ENCODE results near the gene CCDC6.
"Not testable (repeated sequence)": the region's sequence is repeated elsewhere in the genome, so short reads cannot be mapped to it uniquely, and the experiment has no call there.

The CCDC6 gene

DNA sequence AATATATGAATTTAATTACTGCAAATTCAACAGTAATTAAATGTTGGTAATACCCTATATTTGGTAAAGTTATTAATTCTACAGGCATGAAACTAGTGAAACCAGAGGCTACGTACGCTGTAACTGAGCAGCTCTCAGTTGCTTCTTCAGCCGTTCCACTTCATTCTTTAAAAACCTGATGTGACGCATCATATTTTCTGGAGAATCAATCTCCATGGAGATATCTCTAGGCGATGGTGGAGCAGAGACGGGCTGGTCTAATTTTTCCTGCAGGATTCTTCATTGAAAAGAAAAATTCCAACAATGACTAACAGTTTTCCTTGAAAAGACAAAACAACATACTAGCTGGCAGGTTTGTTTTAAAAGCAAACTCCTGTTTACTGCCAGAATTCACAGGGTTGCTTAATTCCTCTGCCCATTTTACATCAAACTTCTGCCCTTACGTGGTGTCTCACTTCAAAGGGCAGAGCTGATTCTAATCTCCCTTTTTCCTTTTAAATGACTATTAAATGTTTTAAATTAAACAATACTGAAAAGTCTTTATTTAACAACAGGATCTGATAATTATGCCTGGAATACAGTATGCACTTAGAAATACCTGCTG, 93.7 kb downstream of the CCDC6 start:
- no peak for DNase-seq (ENCODE audit: low read depth in 2 of 2, low spot score in 1 of 2)

GRCh38 chr10:59809644-59809974, 96.7 kb downstream of the CCDC6 start:
- no peak for DNase-seq (ENCODE audit: low read depth in 2 of 2, low spot score in 1 of 2)

DNA sequence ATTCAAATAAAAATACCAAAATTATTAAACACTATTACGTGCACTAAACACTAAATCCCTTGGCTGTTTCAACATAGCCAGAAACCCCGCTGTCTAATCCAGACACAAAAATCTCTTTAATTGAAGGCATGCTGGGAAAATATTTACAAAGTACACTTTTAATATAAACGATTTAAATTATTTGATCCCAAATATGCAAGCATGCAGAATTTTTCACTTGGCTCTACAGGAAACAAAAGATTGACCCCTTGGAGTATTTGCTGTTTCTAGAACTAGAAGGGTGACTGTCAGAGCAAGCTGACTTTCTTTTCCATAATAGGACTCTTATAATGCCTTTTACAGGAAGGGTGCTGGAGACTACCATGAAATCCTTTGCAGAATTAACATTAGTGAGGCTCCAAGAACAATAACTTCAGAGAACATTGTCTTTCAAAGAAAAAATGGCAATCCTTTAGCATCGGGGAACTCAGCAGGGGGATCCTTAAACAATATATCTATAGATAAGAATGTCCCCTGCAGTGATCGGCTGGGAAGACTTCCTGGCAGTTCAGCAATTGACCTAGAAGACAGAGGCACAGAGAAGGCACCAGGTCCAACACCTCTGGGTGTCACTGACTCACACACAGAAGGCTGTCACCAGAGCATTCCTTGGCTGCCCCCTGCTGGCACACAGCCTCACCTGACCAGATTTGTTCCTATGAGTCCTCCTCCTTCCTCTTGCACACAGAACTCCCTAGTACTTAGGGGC, 97.3 kb downstream of the CCDC6 start:
- DNase-seq (ENCODE audit: low read depth in 2 of 2, low spot score in 1 of 2), result peak; percentile 3 to 28

DNA sequence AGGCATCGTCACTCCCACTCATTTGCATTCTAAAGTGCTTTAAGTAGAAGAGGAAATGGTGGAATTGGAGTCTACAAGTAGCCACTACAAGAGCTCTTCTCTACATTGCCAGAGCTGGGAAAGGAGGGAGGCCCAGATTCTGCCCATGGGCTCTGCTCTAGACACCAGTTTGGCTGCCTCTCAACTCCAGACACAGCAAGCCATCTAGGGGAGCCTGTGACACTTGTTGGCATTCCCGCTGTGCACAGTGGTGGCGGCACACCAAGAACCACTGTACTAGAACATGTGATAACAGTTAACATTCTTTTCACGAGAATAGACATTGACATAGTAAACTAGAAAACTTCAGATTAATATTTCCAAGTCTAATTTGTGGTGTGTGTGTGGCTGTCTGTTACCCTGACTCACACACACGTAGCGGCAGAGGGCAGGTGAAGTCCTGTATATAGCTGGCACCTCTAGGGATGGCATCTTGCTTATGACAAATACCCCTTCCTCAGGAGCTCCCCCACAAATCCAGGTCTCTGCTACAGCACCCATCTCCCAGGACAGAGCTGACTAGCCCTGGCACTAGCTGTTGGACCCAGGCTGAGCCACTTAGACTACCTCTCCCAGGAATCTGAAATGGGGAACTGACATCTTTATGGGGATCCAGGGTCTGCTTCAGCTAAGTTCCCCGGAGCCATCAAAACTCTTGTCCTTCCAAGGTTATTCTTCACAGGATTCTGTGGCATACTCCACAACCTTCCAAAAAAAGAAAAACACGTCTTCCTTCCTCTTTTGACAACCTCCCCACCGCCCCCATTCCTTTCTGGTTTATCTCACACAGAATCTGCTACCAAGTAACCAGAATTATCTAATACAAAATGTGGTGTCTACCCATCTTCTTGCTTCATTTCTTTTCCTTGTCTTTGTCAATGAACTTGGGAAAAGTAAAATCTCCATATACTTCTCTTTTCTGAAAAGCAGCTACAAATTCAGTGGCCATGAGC, 98.4 kb downstream of the CCDC6 start:
- no peak for DNase-seq (ENCODE audit: low read depth in 2 of 2, low spot score in 1 of 2)

DNA sequence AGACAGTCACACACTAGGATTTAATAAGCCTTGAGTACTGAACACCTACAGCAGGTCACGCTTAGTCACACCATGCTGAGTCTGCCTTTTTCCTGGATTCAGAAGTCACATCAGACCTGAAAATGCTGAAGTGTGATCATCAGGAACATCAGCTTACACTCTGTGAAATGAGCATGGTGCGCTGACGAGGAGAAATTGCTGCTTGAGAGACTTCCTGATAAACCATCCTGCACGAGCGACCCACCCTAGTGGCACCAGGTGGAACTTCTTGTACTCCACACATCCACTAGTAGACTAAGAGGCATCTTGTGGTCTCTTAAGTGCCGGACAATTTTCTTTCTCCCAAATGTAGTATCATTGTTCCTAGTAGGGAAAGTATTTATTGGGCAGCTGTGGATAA, 101.3 kb downstream of the CCDC6 start:
- no peak for DNase-seq (ENCODE audit: low read depth in 2 of 2, low spot score in 1 of 2)

DNA sequence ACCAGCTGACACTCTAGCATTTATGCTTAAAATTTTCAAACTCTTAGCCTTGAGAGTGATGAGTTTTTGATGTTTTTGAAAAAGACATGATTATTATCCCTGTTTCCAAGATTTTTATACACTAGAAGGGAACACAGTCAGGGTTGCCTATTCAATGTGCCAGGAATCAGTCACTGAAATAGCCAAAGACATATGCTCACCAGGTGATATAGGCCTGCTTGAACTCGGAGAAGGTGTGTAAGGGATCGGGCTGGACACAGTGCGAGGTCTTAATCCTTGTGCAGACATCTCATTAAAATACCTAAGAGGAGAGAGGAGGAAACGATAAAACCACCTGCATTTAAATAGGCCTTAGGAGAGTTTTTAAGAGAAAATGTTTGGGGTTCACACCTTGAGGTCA, 102.1 kb downstream of the CCDC6 start:
- no peak for DNase-seq (ENCODE audit: low read depth in 2 of 2, low spot score in 1 of 2)

DNA sequence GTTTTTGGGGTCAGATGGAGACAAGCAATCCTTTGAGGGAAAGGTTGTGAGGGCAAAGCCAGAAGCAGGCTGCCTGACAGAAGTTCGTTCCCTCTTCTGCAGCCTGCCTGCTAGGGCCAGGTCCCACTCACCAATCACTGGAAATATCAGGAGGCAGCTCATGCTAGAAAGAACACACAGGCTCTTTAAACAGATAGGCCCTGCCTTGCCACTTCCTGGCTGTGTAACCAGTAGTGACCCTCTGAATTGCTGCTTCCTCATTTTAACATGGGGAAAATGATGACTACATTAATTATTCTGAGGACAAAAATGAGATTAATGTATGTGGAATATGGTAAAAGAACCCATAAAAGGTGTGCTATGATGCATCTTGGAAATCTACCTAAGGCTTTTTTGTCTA, 102.6 kb downstream of the CCDC6 start:
- DNase-seq (ENCODE audit: low read depth in 2 of 2, low spot score in 1 of 2), result no peak

DNA sequence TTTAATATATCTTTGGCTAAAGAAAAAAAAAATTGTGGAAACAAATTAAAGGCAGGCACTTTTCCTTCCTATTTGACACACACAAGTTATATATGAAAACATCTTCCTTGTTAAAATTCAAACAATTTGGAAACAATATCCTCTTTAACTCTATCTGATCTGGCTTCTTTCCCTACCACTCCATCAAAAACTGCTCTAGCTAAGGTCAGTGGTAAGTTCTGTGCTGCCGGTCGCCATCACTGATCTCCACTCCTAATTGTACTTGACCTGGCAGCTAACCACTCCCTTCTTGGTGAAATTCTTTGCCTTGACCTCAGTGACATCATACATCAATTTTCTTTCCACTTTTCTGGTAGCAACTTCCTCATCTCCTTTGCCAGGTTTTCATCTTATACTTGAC, 105.2 kb downstream of the CCDC6 start:
- no peak for DNase-seq (ENCODE audit: low read depth in 2 of 2, low spot score in 1 of 2)

DNA sequence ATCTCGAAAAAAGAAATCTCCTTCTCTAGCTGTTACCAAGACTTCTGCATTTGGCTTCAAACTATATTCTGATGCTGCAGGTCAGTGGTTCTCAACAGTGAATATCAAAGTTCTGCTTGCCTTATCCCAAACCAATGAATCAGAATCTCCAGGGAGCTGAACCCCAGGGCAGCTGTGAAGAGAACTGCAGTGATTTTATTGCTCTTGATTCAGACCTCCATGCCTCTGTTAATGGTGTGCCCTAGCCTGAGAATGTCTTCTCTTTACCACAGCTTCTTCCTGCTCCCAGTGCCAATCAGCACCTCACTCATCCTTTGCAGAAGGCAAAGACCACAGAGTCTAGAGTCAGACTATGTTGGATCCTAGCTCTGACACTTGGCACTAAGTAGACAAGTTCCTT, 106.9 kb downstream of the CCDC6 start:
- no peak for DNase-seq (ENCODE audit: low read depth in 2 of 2, low spot score in 1 of 2)

DNA sequence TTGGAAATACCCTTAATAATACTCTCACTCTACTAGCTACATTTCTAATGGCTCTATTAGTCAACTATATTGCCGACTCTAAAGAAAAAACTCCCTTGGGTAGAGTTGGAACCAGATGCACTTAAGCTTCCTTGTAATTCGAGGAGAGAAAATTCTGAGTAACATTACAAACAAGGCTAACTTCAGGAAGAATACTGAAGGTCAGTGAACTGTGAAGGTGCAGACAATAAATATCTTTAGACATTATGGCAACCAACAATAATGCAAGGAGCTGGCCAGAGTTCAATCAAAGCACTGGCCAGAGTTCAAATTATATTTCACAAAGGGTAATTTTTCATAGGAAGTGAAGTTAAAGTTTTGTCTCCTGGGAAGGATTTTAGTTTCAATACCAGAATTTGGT, 112.4 kb downstream of the CCDC6 start:
- no peak for DNase-seq (ENCODE audit: low read depth in 2 of 2, low spot score in 1 of 2)

GRCh38 chr10:59792812-59793211, 113.5 kb downstream of the CCDC6 start:
- DNase-seq (ENCODE audit: low read depth in 2 of 2, low spot score in 1 of 2), result no peak

DNA sequence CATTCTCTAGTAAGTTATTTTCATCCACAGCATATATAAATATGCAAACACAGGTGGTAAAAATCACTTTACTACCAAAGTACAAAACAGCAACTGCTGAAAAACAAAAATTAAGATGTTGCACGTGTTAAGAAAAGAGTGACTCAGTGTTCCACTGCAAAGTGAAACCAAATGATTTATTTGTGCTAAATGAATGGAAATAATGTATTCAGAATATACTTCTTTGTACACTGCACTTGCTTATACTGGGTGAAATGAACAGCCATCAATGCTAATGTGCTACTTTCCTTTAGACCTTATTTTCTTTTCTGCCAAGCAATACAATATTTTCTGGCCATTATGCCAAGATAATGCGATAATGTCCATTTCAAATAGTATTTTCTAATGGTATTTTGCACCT, 114.8 kb downstream of the CCDC6 start:
- DNase-seq (ENCODE audit: low read depth in 2 of 2, low spot score in 1 of 2), result no peak

DNA sequence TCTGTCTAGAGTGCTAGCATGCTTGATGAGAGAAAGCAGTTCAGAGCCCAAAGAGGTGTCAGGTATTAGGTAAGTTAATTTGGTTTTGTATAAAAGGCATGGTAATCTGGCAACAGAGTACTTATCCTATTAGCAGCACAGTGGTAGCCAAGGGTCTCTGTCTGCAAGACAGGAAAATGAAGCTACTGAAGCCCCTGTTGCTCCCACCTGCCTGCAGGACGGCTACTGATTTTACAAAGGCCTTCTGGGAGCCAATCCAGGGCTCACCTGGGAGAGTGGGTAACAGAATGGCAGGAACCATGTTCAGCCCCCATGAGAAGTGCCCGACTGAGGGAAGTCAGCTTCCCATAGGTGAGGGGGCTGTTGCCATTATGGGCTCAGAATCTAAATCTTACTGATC, 116.3 kb downstream of the CCDC6 start:
- DNase-seq (ENCODE audit: low read depth in 2 of 2, low spot score in 1 of 2), result not testable (repeated sequence)

- not testable (repeated sequence) for DNase-seq (ENCODE audit: low read depth in 2 of 2, low spot score in 1 of 2)
Measured at GRCh38 chr10:59788914-59789313, 117.4 kb downstream of the CCDC6 start.

- DNase-seq (ENCODE audit: low read depth in 2 of 2, low spot score in 1 of 2), result not testable (repeated sequence)
Measured at GRCh38 chr10:59787032-59787431, 119.3 kb downstream of the CCDC6 start.

GRCh38 chr10:59785476-59785875, 120.9 kb downstream of the CCDC6 start:
- not testable (repeated sequence) for DNase-seq (ENCODE audit: low read depth in 2 of 2, low spot score in 1 of 2)

DNA sequence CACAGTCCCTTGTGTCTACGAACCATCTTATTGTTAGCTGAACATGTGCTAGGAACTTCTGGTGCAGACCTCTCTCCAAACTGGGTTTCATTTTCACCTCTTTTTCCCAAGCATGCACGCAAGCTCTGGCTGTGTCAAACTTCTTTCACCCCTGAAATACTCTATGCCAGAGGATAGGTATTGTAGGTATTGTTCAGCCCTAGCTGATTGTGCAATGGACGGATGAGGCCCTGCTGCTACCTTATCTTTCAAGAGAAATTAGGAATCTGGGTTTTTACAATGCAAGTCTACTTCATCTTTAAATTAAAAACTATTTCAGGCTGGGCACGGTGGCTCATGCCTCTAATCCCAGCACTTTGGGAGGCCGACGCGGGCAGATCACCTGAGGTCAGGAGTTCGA, 124.8 kb downstream of the CCDC6 start:
- DNase-seq (ENCODE audit: low read depth in 2 of 2, low spot score in 1 of 2), result no peak

DNA sequence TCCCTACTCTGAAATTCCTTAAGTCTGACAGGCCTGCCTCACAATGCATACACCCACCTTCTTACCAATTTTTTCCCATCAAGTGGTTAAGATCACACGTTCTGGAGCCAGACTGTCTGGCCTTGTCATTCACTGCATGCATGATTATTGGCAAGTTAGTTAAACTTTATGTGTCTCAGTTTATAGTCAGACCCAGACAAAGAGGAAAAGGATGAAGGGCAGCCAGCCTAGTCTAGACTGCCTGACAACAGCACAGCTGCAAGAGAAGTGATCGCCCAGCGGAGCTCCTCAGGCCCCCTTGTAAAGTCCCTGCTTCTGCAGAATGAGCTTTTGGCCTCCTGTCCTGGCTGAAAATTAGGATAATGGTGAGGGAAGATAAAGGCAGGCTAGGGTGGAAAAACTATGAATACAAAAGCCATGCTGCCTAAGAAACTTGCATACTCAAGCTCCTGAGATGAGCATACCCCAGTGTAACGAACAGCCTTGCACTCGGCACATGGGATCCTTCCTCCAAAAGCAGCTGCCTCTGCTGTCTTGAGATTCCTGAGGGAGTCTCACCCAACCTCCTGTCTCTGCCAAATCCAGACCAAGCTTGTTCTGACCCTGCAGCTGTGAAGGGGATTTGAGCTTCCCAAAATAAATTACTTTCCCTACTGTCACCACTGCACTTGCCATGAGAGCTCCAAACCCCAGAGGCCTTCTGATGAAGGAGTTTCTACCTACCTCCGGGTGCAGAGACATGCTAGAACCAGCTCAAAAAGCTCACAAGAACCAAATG, 126.4 kb downstream of the CCDC6 start:
- DNase-seq (ENCODE audit: low read depth in 2 of 2, low spot score in 1 of 2), result no peak

GRCh38 chr10:59774451-59774850, 131.9 kb downstream of the CCDC6 start:
- DNase-seq (ENCODE audit: low read depth in 2 of 2, low spot score in 1 of 2), result no peak

DNA sequence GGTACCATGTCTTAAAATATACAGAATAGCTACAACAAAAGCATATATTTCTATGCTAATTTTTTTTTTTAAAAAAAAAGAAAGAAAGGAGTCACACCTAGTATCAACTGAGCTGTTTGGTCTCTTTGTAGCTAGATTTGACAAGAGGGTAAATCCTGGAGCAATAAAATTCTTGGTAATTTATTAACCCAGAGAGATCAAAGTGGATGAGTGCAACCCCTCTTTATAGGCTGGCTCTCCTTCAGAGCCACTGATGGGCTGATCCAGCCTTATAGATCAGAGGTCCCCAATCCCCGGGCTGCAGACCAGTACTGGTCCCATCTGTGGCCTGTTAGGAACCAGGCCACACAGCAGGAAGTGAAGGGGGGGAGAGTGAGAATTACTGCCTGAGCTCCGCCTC, 133.3 kb downstream of the CCDC6 start:
- DNase-seq (ENCODE audit: low read depth in 2 of 2, low spot score in 1 of 2), result no peak

GRCh38 chr10:59771162-59771807, 135.1 kb downstream of the CCDC6 start:
- no peak for DNase-seq (ENCODE audit: low read depth in 2 of 2, low spot score in 1 of 2)

Data from stimulated activated CD8-positive, alpha-beta memory T cell treated with anti-CD3 and anti-CD28 coated beads, Interleukin-4, amount 100 ng/mL, for 1 hour (primary cell).